ENCODE results near the gene WDR88. TPM values are rescaled to one million over a fixed set of nuclear protein-coding genes. Genes with fewer than 3 reads are reported as not detected.

The WDR88 gene
- total and polyA plus RNA-seq, 2 of the 8 experiments (the other 6 are each of a cell fraction or from before 2014, with no cell fraction given): not detected

DNA sequence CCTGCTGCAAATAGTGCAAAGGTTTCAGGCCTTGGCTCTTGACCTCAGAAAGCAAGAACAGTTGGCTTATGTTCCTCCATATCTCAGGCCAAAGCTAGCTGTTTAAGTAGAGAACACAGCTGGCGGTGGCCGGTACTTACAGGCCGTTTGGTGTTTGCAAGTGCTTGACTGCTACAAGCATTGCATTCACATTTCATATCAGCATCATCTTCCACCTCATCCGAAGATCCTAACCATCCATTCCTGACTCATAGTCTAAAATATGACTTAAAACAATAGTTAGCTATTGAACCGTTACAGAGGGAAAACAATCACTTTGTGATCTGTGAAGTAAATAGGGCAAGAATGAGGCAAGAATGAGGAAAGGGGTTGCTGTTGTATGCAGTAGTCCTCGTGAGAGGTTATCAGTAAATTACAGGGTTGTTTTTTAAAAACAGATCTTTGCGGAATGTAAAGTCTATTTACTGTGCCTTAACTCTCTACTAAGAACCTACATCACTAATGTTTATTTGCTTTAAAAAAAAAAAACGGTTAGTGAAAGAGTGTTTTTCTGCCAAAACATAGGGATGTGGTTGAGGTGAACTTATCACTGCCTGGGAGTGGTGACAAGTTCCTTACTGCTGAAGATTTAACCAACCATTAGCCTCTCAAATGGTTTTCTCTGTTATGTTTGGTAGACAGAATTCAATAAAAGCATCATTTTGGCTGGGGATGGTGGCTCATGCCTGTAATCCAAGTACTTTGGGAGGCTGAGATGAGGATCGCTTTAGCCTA, 21.6 kb upstream of the WDR88 start:
- Histone ChIP-seq H3K4me1 (replicated peaks in 1 of 4; ENCODE audit: control insufficient read depth in 3 of 4, insufficient read depth in 4 of 4, low read length in 3 of 4) (no peaks in the 10 kb centered on the region), H4K91ac (replicated peaks; ENCODE audit: insufficient read length, low read length) (no peak overlapping the region), H3K23ac (ENCODE audit: insufficient read length) (no peak overlapping the region), H3K18ac (ENCODE audit: extremely low read depth, low read length) (no peak overlapping the region), H3K79me2 (ENCODE audit: control insufficient read depth in 1 of 2, insufficient read depth in 2 of 2, low read length in 2 of 2) (no peaks in the 10 kb centered on the region), H4K8ac (ENCODE audit: extremely low read depth, insufficient read depth, low read length) (no peak overlapping the region; the same call in 1 of the 2 replicates), H3K23me2 (ENCODE audit: low read depth, low read length) (no peaks in the 10 kb centered on the region), H3K4me2 (ENCODE audit: insufficient read depth in 1 of 2, low read depth in 2 of 2, low read length in 2 of 2) (no peak overlapping the region), H3K27me3 (replicated peaks in 1 of 4; ENCODE audit: control insufficient read depth in 3 of 4, extremely low read depth in 1 of 4, insufficient read depth in 3 of 4, low read length in 3 of 4) (no peaks in the 10 kb centered on the region), H3K9ac (replicated peaks in 1 of 4; ENCODE audit: extremely low read depth in 1 of 4, low read depth in 3 of 4, low read length in 3 of 4) (no peak overlapping the region), H2BK120ac (replicated peaks; ENCODE audit: low read depth, low read length) (no peak overlapping the region), H3K79me1 (ENCODE audit: low read depth, low read length) (no peaks in the 10 kb centered on the region), H2AK5ac (ENCODE audit: low read depth, low read length) (no peak overlapping the region), H4K5ac (ENCODE audit: insufficient read length, low read depth, low read length) (no peak overlapping the region), H3K27ac (ENCODE audit: low read depth, low read length) (no peak overlapping the region), H3K4ac (replicated peaks; ENCODE audit: insufficient read length, low read depth, low read length) (no peak overlapping the region), H4K20me1 (replicated peaks in 1 of 2; ENCODE audit: control insufficient read depth in 1 of 2, insufficient read depth in 2 of 2, low read length in 2 of 2) (peaks cover 0 to 2% of the 10 kb centered on the region in 2 experiments), H3K9me3 (ENCODE audit: insufficient read depth in 2 of 2, low read depth in 1 of 2, low read length in 1 of 2) (no peaks in the 10 kb centered on the region), H2AFZ (ENCODE audit: low read length) (no peak overlapping the region), H2BK20ac (ENCODE audit: low read length) (no peak overlapping the region), H3K56ac (replicated peaks; ENCODE audit: insufficient read length, low read depth, low read length) (no peak overlapping the region), H2BK5ac (ENCODE audit: low read depth, low read length) (no peak overlapping the region), H3K36me3 (ENCODE audit: control insufficient read depth in 2 of 4, insufficient read depth in 4 of 4, low read length in 3 of 4) (peaks cover 12 to 36% (median 25%) of the 10 kb centered on the region in 4 experiments), H3K4me3 (ENCODE audit: extremely low read depth in 1 of 4, insufficient read depth in 2 of 4, low read depth in 3 of 4, low read length in 4 of 4) (no peak overlapping the region), H2BK15ac (ENCODE audit: low read length) (no peak overlapping the region), H3K14ac (ENCODE audit: insufficient read length) (no peak overlapping the region), H2BK12ac (ENCODE audit: low read depth, low read length) (no peak overlapping the region)
- ChIA-PET POLR2A (ENCODE audit: partially characterized antibody) (no interaction called here), CTCF (ENCODE audit: partially characterized antibody) (interaction anchor here (0.9 to 1.3 kb wide), 2 partner anchors 8 to 21 kb away, joined by 3 to 6 read pairs; no protein-coding TSS in a partner anchor)
- 87% methylated on average over 9 of the region's 9 CpGs; no CpG with 5 or more reads in 1 of the 2 experiments for WGBS, 2 experiments (ENCODE audit: extremely low coverage in 1 of 2, insufficient coverage in 1 of 2, insufficient read length in 1 of 2, insufficient replicate concordance in 2 of 2, low coverage in 1 of 2, low lambda C conversion rate in 2 of 2, missing lambda C conversion rate in 1 of 2)
- no peak for FAIRE-seq
- DNase-seq (ENCODE audit: low read depth in 1 of 2, low spot score in 2 of 2): no peak
- TF ChIP-seq SP2 (IDR thresholded peaks at IDR 0.05; ENCODE audit: low read length) (no peak), SAP30 (IDR thresholded peaks at IDR 0.05; ENCODE audit: insufficient read depth, insufficient replicate concordance, low read length) (no peak), POU5F1 (IDR thresholded peaks at IDR 0.05; ENCODE audit: low read depth, low read length) (no peak), CREB1 (IDR thresholded peaks at IDR 0.05) (no peak)

Measured in H1 (cell line).